ENCODE data around the gene GRM7. TPM values are rescaled to one million over a fixed set of nuclear protein-coding genes. Genes with fewer than 3 reads are reported as not detected.

GRM7 gene
- total RNA-seq, 1 experiment from 2014 or later = not detected

DNA sequence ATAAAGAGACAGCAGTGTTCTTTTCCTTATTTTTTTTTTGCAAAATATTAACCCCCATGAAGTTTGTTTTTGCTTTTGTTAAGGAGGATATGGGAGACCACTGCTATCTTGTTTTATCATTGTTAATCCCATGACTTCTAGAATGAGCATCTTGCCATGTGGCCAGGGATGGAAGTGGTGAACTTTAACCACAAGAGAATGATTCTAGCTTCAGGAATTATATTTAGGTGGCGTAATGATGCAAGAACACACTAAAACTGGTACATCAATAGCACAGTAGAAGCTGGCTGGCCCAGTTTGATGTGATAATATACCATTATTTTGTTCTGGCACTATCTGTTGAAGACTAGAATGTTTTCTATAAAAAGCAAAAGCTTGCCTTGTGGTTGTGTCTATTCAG is 720.9 kb downstream of the GRM7 start:
- DNase-seq (ENCODE audit: low spot score) = no peak

DNA sequence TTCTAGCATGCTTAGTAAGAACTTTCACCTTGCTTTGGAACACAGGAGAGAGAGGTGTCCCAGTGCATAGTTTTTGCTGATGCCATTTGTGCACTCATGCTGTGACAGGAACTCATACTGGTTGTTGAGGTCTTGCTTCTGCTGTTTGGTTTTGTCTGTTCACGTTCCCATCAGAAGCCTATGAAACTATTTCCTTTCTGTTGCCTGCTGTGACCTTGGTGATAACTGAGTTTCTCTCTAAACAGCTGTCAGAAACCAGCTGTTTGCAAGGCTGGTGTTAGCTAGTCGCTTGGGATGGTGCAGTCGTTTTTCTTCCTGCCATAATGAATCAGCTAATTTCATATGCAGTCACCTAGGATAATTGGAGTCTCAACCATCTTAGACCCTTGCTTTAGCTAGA is 724.1 kb downstream of the GRM7 start:
- DNase-seq (ENCODE audit: low spot score) = no peak

DNA sequence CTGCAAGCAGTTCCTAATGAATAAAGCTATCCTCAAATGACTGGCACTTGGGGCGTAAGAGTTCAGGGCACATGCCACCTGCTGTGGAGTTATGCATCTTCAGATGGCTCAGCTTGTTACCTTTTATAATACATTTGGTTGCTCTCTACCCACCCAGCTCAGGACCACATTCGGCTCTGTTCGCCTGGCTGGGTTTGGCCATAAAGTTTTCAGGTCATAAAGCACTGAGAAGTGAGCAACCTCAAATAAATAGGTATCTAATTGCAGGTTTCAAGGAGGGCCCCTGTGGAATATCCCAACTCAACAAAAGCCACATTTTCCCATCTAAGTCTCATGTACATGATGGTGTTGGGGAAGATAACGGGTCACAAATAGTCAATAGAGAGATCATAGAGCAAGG is 727.3 kb downstream of the GRM7 start:
- no peak for DNase-seq (ENCODE audit: low spot score)

DNA sequence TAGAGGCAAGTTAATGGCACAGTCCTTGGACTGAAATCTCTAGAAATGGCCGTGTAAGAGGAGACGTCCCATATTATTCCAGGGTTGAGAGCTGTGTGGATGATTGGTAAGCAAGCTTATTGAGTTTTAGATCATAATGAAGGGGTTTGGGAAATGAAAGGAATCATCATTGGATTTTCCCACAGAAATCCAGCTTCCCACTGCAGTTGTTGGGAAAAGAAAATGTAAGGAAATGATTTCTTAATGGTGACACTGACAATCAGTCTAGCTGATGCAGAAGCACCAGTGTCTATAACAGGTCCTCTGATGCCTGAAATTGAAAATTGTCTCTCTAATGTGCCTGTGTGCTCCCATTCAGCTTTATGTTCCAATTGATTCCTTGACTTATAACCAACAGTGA is 728.6 kb downstream of the GRM7 start:
- no peak for DNase-seq (ENCODE audit: low spot score)

DNA sequence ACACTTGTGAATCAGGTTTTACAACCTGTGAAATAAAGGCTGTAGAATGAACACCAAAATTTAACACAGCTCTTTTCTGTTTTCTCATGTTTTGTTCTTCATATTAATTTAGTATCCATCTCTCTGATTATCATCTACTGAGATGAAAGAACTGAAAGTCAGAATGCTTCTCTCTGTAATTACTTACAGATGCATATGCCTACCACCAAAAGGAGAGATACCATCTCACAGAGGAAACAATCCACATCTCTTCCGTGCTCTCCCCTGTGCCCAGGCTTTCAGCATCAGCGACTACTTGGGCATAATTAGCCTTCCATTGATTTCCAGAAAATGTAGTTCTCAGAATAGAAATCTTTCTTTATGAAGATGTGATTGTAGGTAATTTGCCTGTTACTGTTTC is 741.4 kb downstream of the GRM7 start:
- DNase-seq (ENCODE audit: low spot score) = no peak

DNA sequence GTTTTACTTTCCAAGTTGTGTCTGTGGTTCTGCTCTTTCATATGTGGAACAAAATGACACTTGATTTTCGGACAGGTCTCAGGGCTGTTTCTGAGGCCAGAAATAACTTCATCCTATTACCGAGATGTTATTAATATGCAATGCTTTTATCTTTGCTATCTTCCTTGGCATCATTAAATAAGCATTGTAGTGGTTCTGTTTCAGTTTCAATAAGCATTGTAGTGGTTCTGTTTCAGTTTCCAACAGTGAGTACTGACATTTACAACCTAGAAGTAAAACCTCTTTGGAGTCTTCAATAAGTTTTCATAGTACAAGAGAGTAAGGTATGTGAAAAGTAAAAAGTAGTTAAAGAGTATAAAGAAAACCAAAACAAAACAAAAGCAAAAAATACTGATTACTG is 746.2 kb downstream of the GRM7 start:
- no peak for DNase-seq (ENCODE audit: low spot score)

DNA sequence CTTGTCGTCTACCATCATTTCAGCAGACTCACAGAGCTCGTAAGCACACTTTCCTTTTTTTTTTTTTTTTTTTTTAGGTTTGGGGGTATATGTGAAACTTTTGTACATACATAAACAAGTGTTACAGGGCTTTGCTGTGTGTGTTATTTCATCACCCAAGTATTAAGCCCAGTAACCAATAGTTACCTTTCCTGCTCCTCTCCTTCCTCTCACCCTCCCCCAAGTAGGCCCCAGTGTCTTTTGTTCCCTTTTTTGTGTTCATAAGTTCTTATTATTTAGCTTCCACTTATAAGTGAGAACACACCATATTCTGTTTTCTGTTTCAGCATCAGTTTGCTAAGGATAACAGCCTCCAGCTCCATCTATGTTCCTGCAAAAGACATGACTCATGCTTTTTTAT is 746.8 kb downstream of the GRM7 start:
- DNase-seq (ENCODE audit: low spot score) = no peak

DNA sequence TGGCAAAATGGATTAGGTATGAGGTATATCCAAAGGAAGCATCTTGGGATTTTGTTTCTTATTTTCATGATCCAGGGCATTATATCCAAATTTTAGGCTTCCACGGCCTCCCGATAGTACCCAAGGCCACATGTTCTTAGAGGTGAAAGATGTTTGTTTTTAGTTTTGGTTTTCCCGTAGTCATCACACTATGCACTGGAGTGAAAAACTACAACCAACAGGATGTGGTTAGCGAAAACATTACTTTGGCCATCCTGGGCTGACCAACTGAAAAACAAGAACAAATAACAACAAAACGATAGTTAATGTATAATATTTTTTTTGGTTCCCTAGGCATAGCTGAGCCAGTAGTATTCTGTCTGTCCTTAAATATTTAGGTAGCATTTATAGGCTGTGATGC is 749.7 kb downstream of the GRM7 start:
- no peak for DNase-seq (ENCODE audit: low spot score)

DNA sequence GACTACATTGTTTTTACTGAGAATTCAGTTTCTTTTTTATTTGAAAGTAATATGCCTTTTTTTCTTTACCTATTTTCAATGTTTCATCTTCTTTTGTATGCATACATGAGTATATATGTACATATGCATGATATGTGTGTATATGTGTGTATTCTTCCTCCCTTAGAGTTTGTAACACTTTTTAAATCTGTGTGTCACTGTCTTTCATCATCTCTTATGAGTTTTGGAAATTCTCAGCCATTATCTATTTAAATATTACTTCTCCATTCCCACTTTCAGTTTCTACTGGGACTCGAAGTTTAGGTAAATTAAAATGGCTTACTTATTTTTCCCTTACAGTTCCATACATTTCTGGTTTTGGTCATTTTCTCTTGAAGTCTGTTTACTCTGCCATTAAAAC is 754.1 kb downstream of the GRM7 start:
- DNase-seq (ENCODE audit: low spot score) = no peak

DNA sequence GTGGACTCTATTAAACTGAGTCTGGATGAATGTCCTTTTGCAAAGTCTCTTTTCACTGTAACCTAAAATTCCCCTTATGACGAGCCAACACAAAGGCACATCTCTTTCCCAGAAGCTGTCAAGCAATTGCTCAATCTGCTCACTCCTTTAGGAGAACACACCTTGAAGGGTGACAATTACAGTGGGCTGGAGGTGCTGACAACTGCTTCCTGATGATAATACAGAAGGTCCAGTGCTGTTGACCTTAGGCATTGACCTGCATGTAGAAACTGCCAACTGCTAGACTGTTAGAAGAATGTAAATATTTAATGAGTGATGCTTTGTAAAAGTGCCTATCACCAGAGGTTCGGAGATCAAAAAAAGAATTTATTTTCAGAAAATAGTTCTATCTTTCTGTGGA is 757.7 kb downstream of the GRM7 start:
- no peak for DNase-seq (ENCODE audit: low spot score)

DNA sequence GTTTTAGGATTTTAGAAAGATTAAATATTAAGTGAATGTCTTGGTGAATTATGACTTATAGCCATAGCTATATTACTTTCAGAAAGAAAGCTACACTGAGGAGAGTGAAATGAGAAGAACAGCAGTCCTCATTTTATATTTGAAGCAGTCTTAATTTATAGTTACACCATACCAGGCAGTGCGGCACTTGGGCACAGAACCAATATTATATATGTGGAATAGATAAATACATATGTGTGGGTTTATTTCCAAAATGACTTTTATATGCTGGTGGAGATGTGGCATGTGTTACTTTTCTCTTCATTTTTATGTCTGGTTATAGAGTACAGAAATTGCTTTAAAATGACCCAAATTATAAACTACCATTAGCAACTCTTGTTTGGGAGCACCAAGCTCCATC is 759.5 kb downstream of the GRM7 start:
- no peak for DNase-seq (ENCODE audit: low spot score)

DNA sequence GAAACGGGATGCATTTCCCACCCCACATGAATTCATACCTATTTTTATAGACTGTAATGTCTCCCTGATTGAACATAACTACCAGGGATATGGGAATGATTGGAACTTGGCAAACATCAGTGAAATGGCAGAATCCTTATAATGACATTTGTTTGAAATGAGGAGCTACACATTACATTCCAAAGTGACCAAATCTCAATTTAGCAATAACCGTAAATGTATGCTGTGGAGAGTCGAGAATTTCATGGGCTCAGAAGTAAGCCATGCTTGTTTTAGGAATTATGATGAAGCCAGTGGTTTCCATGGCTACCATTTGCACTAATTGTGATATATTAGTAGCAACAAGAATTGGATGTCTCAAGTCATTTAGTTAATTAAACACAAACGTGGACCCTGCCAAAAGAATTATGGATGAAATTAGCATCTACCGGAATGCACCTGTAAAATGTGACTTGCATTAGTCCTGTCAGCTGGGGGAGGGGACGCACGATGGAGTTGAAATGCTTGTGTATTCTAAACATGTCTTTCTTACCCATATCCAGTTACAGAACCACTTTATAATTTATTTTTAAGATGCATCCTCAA is 760.2 kb downstream of the GRM7 start:
- no peak for DNase-seq (ENCODE audit: low spot score)

DNA sequence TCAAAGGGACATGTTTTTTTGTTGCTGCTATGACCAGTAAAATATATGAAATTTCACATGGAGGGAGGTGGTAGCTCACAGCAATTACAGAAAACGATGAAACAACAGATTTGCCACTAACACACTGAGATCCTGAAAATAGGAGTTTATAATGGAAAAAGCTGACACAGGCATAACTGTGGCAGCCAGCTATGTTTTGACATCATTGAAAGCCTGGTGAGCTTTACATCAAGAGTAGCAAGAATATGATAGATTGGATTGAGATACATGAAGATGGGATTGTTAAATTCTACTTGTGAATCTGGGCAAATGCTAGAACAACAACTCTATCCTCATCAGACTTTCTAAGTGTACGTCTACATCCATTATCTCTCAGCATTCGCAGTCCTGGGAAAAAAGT is 760.7 kb downstream of the GRM7 start:
- DNase-seq (ENCODE audit: low spot score) = no peak

DNA sequence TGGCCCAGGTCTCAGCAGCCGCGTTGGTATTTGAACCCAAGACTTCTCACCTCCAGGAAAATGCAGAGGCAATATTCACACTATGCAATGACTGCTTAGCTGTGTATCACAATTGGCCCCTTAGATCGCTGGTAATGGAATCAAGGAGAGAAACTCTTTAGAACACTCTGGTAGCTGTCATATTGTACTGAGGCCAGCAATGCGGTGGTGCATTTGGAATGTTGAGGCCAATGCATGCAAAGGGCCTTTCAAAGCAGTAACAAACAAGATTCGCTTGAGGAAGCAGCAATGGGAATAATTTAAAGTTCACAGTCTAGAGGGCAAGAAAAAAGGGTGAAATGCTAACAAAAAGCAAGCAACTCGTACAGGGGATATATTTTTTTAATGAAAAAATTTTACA is 764.1 kb downstream of the GRM7 start:
- no peak for DNase-seq (ENCODE audit: low spot score)

DNA sequence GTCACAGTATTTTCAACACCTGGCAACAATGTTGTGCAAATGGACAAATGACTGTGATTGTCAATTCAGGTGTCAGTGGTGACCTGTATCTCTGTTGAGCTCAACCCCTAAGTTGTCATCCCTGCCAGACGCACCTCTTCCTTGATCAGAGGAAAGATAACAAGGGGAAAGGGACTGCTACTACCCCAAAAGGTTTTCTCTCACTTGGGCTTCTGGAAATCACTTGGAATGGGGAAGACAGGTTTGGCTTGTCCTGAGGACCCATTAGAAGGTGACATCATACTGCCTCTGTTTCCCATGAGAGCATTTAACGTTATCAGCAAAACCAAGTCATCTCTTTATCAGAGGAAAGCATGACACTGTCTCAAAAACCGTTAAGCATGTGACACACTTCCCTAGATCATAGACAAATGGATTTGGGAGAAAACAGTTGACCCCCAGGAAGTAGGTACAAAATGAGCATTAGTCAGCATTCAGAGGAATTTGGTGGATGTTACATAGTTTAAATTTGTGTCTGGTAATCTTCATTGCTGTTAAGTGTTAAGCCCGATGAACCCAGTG is 769.5 kb downstream of the GRM7 start:
- DNase-seq (ENCODE audit: low spot score) = no peak

DNA sequence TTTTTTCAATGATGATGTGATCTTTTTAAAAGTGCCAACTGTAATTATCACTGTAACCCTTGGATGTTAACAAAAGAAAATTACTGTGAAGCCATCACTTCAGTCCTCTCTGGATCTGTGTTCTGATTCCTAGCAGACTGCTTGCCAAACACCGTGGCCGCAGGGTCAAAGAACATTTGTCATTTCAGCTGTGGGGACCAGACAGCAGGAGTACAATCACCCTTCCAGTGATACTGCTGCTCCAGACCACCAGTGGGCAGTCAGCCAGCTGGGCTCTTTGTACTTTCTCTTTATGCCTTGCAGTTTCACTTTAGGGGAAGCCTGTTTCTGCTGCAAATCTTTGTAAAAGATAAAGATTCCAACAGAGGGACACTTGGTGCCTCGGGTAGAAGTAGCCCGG is 770.0 kb downstream of the GRM7 start:
- peak; percentile 3 for DNase-seq (ENCODE audit: low spot score)

DNA sequence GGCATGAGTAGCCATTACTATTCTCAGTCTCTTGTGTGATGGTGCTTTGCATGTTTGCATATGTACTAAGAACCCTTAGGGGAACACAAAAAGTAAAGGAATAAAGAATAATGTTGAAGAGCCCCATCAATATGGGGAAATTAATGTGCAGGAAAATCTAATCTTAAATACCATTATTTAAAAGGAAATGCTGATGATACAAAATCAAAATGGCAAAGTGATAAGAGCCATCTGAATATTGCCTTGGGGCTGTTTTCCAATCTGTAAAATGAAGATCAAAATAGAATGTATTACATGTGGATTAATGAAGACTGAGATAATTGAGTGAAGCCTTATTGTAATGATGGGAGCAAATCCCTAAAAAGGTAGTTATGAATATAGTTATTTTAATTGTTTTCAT is 771.4 kb downstream of the GRM7 start:
- DNase-seq (ENCODE audit: low spot score) = no peak

DNA sequence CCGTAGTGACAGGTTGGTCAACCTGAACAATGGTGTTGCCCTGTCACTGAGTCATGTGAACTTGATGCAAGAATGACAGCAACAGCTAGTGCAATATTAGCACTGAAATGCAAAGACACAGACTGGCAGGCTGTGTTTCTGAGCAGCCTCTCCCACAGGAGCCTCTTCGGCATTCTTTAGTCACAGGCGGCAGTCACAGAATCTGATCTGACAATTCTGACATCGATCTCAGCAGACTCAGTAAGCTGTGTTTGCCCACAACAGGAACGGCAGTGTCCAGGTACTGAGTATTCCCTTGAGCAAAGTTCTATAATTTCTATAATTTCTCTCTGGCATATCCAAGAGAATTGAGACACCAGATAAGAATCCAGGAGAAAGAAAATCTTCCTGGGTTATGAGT is 776.8 kb downstream of the GRM7 start:
- no peak for DNase-seq (ENCODE audit: low spot score)

DNA sequence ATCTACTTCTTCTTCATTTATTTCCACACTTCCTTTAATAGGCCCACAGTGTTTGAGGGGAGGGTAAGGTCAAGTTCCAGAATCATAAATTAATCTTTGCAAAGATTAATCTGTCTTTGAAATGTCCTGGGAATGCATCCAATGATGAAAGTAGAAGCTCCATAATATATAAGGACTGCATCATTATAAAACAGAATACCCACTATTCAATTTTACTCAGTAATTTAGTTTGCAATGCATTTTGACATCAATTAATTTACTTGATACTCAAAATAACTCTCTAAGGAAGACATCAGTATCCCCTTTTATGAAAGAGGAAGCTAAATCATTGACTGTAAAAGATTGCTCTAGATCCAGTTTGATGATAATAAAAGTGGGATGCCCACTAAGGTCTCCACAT is 777.2 kb downstream of the GRM7 start:
- DNase-seq (ENCODE audit: low spot score) = no peak

DNA sequence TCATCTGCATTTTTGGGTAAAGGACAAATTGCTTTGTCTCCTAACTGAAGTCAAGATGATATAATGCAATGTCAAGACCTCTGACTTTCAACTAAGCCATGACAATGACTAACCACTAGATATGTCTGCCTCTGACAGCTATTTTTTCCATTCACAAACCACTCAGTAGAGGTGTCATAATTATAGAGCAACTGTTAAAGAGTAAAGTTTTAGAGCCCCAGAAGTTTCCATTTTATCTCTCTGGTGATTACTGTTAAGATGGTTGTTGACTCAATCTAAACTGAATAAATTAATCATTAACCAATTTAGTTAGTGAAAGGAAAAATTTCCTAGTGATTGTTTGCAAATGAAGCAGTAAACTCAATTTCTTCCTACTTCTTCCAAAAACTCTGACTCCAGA is 779.9 kb downstream of the GRM7 start:
- no peak for DNase-seq (ENCODE audit: low spot score)

DNA sequence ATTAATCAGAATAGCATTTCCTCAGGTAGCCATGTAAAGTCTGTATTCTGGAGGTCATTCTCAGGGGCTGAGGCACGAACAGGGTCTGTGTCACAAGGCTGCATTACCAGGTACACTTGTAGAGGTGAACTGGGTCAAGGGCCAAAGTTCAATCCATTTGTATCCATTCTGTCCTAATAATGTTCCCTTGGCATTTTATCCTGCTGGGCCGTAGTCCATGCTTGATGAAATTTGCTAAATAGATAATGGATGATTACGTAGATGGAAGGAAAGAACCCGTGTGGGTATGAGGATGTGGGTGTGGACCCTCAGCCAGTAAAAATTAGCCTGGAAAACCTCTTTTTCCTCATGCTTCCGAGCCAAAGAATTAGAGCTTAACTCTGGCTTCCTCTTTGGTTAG is 785.9 kb downstream of the GRM7 start:
- DNase-seq (ENCODE audit: low spot score) = no peak

DNA sequence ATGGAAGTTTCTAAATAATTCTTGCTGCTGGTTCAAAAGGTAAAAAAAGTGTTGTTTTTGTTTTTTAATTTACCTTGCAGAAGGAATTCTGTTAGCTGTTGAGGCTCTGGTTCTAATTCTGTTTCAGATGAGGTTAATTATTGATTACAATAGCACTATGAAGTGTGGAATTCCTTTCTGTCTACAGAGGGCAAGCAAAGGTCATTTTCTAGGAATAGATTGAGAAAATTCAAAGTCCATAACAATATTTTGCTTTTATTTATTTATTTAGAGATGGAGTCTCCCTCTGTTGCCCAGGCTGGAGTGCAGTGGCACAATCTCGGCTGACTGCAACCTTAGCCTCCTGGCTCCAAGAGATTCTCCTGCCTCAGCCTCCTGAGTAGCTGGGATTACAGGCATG is 789.6 kb downstream of the GRM7 start:
- DNase-seq (ENCODE audit: low spot score) = no peak

DNA sequence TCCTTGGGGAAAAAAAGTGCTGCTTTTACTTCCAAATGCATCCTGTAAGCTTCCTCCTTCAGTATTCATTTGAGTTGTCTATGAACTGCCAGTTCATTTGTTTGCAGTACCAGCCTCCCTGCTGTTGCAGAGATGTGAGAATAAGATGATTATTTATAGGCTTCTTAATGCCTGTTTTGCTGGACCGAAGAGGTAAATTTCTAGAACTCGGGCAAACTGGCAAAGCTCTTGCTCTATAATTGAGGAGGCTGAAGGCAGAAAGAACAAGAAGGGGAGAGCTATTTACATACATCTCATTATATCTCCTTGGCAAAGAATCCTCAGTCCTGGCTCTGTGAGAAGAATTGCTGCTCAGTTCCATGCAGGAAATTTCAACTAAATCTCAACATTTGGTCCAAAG is 790.4 kb downstream of the GRM7 start:
- no peak for DNase-seq (ENCODE audit: low spot score)
